Colon (tissue), 2 donors: ENCODE measurements around the gene PARM1.
"Not testable (repeated sequence)": the region's sequence is repeated elsewhere in the genome, so short reads cannot be mapped to it uniquely, and the experiment has no call there.

Experiments used
- FAIRE-seq: peaks from 2 replicates; lab custom pipeline; 2012; peaks lifted over from hg19 to GRCh38; lab: Jason Lieb, UNC
- donor health status: control.
- donor health status: control.

PARM1 gene

DNA sequence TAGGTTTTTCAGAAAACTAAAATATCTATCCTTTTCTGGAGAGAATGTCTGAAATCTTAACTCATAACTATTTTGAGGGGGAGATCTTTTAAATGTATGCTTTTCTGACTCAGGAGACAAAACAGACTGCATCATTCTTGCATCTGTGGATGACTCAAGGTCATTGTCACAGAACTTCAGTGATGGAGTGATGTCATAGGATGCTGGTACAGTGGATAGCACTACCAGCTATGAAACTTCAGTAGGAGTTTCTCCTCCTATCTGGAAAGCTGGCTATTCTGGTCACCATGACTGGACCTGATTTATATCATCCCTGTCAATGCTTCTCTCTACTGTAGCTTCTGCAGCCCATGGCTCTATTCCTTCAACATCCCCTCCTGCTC is 50.3 kb downstream of the PARM1 start:
- no peak for FAIRE-seq

DNA sequence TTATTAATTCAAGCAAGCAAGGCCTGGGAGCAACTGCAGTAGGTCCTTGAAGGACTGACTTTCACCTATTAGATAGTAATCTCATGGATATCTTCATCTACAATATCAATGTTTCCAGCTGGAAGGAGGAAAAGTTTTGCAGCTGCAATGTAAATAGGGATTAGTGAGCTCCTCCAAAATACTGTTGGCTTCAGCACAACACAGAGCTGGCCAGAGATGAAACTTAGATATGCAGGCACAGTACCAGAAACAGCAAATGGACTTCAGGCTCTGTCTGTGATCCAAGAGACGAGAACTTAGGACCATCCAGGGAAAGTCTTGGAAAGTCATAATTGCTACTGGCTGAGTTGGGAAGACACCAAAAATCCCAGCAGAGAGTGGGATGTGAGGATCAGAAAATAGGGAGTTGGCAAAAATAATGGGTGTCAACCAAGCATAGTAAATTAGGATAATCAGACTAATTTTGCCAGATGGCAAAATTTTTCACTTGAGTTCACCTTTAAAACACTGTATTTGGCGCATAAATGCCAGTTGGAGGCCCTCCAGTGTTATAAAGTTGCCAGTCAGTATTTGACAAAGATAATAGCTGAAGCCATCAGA is 57.5 kb downstream of the PARM1 start:
- no peak for FAIRE-seq

DNA sequence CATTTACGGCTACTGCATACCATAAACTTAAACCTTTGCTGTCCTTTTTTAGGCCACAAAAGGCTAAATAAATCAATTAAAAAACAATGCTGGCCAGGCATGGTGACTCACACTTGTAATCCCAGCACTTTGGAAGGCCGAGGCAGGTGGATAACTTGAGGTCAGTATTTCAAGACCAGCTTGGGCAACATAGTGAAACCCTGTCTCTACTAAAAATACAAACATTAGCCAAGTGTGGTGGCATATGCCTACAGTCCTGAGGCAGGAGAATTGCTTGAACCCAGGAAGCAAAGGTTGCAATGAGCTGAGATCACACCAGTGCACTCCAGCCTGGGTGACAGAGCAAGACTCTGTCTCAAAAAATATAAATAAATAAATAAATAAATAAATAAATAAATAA is 61.5 kb downstream of the PARM1 start:
- not testable (repeated sequence) for FAIRE-seq

DNA sequence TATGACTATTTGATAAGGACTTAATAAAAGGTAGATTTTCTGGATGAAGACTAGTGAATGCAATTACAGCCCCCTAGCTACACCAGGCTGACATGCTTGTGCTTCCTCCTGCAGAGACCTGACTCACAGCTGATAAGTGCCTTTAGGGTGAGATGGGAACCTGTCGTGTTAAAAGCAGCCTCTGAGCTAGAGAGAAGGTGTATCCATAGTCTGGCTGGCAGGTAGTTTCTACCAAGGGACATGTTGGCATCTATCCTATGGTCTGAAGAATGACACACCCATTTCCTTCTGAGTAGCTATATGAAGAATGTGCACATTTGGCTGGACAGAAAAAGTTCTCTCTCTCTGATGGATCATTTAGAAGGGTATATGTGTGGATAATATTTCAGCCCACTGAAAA is 64.1 kb downstream of the PARM1 start:
- FAIRE-seq: no peak

DNA sequence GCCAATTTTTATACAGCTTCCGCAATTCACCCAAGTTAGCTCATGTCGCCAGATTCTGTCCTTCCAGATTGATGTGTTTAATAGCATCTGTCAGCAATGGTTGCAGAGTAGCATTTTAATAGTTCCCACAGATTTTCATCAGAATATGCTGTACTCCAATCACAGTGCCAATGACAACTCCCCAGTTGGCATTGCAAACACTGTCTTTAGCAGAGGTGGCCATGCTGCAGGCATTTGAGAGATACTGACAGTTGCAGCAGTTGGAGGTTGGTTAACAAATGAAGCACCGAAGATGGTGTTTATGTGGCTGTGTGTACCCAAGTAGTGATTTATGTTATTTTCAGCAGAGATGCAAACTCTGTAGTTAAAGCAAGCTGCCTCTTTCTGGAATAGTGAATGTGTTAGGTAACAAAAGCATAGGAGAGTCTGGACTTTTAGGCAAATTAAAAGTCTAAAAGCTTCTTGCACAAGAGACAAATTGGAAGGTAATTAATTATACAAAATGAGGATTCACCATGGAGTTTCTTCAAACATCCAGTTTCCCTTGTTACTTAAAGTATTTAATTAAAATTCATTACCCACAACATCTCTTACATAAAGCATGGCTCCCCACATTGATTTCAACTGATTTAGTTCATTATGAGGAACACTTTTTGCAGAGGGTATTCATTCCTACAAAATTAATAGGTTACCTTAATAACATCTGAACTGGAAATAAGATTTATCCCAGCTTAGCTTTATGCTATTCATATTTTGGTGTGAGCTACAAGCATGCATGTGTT is 65.2 kb downstream of the PARM1 start:
- no peak for FAIRE-seq

DNA sequence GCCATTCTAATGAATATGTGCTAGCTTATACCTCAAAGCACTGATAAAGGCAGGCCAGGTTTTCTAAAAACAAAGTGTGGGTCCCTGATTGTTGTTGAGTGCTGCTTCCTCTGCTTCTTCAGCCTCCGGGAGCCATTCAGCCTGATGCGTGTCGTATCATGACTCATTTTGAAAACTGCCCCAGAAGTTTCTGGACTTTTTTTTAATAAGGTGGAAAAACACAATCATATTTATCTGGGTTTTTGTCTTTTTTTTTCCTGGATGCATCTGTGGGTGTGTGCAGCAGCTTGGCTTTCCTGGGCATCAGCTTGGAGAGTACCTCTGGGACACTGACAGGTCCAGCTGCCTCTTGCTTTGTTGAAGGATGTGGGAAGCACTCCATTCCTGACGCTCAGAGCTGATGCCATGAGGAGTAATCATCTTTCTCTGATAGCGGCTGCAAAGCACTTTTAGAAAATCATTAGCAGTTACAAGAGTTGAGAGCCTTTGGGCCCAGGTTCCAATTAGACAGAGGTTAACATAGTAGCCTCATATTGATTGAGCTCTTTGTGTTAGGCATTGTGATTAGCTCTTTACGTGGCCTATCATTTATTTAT is 66.9 kb downstream of the PARM1 start:
- FAIRE-seq: no peak

DNA sequence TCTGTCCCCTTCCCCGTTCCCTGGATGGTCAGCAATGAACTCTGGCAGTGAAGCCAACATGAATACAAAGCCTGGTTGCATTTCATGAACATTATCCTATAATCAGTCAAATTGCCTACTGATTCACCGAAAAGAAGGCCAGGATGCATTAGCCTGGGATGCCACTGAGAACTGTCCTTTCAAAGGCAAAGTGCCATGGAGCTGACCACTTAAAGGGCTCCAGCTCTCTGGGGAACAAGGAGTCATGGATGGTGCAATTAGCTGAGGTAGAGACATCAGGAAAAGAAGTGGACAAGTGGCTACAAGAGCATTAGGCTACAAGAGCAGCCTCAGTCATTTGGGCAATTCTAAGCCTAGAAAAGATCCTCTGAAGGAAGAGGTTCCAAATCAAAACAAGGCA is 69.0 kb downstream of the PARM1 start:
- no peak for FAIRE-seq

DNA sequence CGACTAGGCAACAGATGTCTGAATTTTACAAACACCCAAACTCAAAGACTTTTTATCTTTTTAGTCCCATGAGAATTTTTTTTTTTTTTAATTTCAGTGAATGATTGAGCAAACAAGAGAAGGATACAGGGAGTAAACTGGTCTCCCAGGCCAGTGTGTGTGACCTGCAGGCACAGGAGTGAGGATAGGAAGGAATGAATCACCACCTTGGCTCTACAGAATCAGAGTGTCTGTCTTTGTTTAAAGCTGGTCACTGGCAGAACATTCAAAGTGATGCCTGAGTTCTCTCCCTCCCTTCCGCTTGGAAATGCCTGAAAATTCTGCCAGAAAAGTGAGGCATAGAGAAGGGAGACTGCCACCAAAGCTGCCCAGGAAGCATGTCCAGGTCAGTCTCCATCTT is 69.5 kb downstream of the PARM1 start:
- no peak for FAIRE-seq

DNA sequence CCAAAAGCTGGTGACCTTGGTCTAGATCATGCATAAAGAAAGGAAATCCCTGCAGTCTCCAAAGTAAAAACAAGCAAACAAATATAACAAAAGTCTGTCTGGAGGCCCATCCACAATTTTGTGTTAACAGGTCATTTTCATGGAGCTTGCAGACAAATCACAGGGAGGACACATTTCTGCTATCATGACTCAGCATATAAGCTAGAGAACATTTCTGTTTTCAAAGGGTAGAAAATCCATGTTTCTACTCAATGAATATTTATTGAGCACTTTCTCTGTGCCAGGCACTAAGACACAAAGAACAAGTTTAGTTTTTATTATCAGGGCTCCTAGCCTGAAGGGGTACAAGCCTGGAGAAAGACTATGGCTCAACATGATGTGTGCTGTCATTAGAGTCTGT is 71.1 kb downstream of the PARM1 start:
- FAIRE-seq: no peak

DNA sequence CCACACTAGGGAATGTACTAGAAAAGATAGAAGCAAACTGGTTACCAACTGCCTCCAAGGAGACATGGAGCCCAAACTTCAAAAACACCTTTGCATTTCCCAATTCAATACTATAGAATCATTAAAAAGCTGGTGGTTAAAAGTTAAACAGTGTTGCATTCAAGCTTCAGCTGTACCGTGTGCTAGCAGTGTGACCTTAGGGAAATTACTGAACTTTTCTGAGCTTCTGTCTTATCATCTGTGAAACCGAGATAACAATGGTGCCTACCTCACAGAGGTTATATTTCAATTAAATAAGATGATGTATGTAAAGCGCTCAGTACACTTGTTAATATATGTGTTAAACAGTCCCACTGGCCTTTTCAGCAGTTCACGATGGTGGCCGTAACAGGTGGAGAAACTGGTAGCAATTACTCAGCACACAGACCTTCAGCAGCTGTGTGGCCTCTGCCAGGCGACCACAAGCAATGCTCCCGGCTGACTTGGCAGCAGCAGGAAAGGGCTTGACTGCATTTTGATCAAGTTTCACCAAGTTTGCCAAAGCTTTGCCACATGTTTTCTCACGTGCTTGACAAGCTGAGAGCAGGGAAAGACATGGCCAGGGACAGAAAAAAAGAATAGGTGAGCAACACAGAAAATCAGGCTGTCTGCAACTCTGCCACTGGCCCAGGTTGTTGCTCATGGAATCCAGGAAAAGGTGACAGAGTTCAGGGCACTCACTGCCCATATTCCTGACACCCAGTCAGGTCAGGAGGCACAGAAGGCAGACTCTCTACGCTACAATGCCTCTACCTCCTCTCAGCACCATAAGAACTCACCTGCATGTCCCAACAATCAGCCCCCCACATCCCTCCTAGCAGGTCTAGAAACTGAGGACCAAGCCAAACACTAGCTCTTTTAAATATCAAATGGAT is 72.1 kb downstream of the PARM1 start:
- FAIRE-seq: no peak

DNA sequence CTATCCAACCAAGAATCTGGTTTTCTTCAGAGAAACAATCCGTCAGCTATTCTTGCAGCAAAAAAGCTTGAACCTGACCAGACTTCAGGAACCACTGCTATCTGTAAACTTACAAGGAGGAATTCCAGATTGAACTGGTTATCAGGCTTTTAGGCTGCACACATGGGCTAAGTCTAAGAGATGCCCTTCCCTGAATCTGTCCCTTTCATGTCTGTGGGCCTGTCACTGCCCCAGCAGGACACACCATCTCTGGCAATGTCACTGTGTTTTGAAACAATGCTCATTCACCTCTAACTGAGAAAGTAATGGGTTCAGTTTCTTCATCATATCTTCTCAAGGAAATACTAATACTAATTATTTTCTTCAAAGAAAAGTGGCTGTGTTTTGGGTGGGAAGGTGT is 72.8 kb downstream of the PARM1 start:
- FAIRE-seq: no peak

DNA sequence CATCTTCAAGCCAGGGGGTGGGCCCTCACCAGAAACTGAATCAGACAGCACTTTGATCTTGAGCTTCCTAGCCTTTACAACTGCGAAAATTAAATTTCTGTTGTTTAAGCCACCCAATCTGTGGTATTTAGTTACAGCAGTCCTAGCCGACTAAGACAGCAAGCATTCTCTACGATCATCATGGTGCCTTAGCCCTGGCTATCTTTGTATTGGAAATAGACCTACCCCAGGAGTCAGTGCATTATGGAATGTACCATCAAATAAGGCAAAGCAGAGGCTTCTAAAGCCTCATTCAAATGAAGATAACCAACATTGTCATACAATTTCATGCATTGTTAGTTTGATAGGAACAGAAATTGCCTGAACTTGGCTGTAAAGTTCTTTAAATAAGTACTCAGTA is 75.0 kb downstream of the PARM1 start:
- no peak for FAIRE-seq

DNA sequence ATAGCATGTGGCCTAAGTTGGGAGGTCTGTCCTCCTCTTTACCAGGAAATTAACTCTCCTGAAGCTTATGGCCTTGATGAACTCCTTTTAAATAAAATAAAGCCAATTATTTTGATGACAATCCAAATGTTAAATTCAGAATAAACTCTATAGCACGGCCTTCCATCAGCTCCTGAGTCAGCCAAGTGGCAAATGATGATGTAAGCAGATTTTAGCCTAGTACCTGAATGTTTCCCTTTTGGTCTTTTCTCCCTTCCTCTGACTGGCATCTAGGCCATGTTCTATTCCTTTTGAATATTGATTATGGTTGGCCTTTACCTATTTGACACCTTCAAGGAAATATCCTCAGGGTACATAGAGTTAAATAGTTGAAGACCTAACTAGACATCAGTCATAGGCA is 76.2 kb downstream of the PARM1 start:
- no peak for FAIRE-seq

DNA sequence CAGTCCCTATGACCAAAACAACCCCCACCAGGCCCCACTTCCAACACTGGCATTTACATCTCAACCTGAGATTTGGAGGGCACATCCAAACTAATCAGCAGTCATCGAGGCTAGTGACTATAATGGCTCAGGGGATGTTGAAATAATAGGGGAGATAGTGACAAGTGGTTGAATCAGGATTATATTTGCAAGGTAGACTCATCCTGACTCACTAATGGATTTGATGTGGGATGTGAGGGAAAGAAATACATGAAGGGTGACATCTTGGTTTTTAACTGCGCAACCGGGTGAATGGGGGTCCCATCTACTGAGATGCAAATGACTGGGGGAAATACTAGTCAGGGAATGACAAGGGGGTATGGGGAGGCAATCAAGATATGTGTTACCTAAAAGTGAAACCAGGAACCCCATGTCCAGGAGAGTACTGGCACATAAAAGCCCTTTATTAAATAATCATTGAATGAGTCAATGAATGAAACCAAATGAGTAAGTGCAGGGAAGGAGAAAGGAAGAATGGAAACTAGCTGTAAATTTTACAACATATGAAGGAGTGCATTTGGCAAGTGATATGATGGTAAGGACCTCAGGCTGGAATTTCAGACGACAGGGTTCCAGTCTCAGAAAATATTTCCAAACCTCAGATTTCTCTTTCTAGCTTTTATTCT is 78.3 kb downstream of the PARM1 start:
- no peak for FAIRE-seq

DNA sequence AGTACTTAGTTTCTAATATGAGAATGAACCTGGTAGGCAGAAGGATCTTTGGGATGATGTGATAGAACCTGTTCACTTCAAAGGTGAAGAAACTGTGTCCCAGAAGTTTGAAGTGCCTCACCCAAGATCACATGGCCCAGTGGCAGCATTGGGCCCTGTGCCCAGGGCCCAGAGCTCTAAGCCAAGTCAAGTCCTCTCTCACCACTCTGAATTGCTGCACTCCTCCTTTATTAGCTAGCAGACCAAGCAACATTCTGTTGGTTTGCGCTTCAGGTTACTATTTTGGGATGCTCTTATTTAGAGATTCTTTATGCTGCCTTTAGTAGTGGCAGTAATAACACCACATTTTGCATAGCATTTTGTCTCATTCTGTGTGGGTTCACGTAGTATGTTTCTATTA is 82.7 kb downstream of the PARM1 start:
- no peak for FAIRE-seq

DNA sequence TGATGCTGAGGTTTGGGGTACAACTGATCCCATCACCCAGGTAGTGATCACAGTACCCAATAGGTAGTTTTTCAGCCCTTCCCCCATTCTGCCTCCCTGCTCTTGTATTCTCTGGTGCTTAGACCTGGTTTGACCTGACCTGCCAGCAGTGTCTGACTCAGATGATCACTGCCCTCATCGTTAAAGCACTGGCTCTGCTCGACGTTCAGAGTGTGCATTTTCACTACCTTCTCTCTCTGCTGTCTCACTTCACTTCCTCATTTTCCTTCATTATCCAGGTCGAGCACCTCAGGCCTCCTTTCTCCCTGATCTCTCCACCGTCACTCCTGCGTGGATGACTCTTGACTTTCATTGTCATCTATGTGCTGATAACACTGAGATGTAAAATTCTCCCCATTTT is 83.6 kb downstream of the PARM1 start:
- FAIRE-seq: no peak

DNA sequence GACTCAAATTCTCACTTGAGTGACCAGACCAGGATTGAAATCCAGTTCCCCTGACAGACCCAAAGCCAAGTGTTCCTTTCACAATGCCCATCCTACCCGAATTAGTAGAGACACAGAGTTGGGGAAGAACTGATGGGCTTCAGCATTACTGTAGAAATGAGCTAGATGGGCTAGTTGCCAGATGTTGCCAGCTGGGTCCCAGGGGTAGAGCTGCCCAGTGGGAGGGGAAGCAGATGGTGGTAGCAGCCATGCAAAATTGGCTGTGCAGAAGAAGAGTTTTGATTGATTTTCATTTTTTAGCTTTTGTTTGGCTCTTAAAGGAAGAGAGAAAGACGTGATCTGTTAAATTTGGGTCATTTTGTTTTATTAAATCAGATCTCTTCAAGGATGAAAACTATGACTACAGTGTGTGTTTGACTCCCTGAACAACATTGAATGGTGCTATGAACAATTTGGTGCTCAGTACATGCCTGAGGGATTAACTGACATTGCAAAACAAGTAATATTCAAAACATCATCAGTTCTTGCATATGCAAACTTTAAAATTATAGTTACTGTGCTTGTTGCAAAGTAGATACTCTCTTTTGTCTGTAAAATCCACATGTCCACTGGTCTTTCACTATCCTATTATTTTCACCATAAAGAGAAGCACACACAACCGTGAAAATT is 86.0 kb downstream of the PARM1 start:
- no peak for FAIRE-seq

DNA sequence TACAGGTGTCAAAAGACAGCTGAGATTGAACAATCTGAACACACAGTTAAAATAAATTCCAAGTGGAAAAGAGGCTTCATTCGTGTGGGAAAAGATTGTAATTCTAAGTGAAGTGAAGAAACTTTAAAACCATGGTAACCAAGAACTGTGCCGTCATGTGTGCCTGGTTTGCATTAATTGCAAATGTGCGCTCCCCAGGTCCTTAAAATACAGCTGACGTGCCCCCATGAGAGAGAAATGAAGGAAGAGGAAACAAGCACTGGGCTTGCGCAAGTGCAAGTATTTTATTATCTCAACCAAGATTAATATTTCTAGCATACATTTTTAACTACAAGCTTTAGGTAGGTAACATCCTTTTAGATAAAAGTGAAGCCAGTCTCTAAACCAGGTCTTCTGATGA is 92.5 kb downstream of the PARM1 start:
- no peak for FAIRE-seq

DNA sequence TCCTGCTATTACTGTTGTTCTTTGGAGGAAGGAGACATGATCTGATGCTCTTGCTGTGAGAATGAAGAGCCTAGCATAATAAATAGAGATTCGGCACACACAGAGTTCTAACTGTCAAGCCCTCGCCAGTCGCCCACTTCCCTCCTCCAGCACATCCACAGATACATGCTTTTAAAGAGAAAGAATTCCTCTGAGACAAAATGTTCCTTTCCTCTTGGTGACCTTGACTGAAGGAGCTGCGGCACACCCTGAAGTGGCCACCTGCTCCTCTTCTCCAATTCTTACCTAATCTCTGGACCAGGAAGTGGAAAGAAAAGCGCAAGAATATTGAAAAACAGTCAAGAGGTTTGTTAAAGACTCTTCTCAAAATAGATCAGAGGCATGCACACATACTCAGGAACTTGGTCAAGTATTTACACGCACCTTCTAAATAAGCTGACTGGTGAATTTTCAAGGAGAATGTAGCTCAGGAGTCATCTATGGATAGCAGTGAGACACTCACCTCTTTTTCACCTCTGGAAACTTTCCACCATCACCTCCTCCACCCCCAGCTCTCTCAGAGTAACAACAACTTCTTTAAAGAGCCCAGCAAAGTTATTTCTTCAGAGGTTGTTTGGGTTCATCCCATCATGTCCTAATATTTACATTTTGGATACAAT is 95.4 kb downstream of the PARM1 start:
- no peak for FAIRE-seq

DNA sequence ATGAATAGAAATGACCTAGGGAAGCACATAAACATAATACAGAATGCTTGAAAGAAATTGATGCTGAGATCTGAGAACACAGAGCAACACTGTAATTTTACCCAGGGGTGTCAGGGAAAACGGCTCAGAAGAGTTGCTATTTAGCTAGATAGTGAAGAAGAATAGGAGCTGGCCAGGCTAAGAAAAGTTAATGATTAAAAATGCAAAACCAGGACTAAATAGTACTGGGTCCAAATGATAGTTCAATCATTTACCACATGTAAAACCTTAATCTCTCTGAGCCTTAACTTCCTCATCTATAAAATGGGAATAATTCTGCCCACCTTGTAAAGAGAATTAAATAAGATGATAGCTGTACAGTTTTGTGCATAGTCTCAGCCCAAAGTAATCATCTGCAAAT is 97.1 kb downstream of the PARM1 start:
- no peak for FAIRE-seq

DNA sequence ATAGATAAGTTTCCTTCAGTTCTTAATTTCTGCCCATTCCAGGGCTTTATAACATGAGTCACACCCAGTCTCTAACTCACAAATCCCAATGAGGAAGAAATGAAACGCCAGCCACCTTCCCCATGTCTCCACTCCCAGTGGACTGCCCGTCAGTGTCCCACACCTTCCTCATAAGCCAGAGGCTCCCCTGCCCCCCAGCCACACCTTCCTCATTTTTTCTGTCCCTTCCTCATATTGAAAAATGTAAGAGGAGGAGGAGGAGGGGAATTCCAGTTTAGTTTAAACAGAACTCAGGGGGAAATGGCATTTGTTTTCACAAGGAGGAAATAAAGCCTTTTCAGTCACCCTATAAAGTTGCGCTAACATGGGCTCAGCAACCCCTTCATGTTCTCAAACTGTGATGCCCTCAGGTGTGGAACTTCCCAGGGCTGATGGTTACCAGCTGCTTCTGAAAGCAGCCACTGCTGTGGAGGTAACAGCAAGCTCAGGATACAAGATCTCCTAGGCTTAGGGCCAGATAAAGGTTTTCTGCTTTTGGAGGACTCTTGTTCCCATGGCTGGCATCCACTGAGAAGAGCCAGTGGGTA is 97.8 kb downstream of the PARM1 start:
- FAIRE-seq: no peak
